Endothelial cell of umbilical vein (primary cell): ENCODE data around the gene ST6GALNAC2. TPM values are rescaled to one million over a fixed set of nuclear protein-coding genes. Genes with fewer than 3 reads are reported as not detected.

Experiments used
- BruUV-seq: library from RNA; stranded (reverse); fragments of 400-500 nt; replicated peaks from 2 replicates; lab custom pipeline; 2021; lab: Mats Ljungman, UMichigan
- CTCF ChIA-PET: fragments of 300-600, 350-600 bp; sonication (Branson Sonifier 250); formaldehyde crosslinking; loops from one replicate; lab custom pipeline; 2021; ENCODE audit warnings: antibody characterized with exemption, inconsistent platforms; lab: Charles Lee
- POLR2A ChIA-PET: fragments of 300-600, 350-600 bp; sonication (Branson Sonifier 250); formaldehyde crosslinking; loops from one replicate; lab custom pipeline; 2021; ENCODE audit warnings: antibody characterized with exemption, inconsistent platforms; lab: Charles Lee
- DNase-seq: peaks from one replicate; pipeline ENCODE4 v3.0.0-alpha.2; 2011; ENCODE audit warnings: low read depth, low spot score
- FAIRE-seq: peaks from 2 replicates; lab custom pipeline; 2011; peaks lifted over from hg19 to GRCh38; lab: Jason Lieb, UNC
- H2AFZ ChIP-seq: 2 replicates; pipeline ENCODE4 v1.6.0; 2012; ENCODE audit warnings: low read depth, low read length, control low read depth, inconsistent platforms
- H3K27ac ChIP-seq: 2 replicates; pipeline ENCODE4 v1.5.1; 2011; ENCODE audit warnings: low read depth, mild to moderate bottlenecking, control low read depth, low read length, moderate library complexity; ENCODE audit not compliant: insufficient read depth
- H3K27me3 ChIP-seq, 2 experiments: 2 replicates each; pipeline versions ENCODE4 v1.6.0 to v1.6.1; 2011; ENCODE audit warnings: low read length in 2 of 2, mixed read lengths in 1 of 2; ENCODE audit not compliant: control insufficient read depth in 2 of 2, insufficient read depth in 2 of 2
- H3K36me3 ChIP-seq, 2 experiments: 2 replicates in 1 of 2; 3 replicates in 1 of 2; pipeline ENCODE4 v1.5.1; 2011; ENCODE audit warnings: low read length in 2 of 2, mild to moderate bottlenecking in 1 of 2, moderate library complexity in 1 of 2; ENCODE audit not compliant: control insufficient read depth in 2 of 2, insufficient read depth in 2 of 2; ENCODE audit errors: extremely low read depth in 1 of 2
- H3K4me1 ChIP-seq: 3 replicates; pipeline ENCODE4 v1.5.1; 2011; ENCODE audit warnings: mild to moderate bottlenecking, low read length; ENCODE audit not compliant: control insufficient read depth, insufficient read depth; ENCODE audit errors: extremely low read depth
- H3K4me2 ChIP-seq: 2 replicates; pipeline ENCODE4 v1.6.1; 2011; ENCODE audit warnings: low read length, control low read depth, mixed read lengths; ENCODE audit not compliant: insufficient read depth
- H3K4me3 ChIP-seq, 3 experiments: fragments of 200-600 bp in 1 of 3; sonication (generic), shearing (Covaris generic) in 1 of 3; replicated peaks in 1 of 3; 2 replicates each; pipeline ENCODE4 v1.5.1; 2011 to 2016; ENCODE audit warnings: control low read depth in 3 of 3, low read length in 3 of 3, mild to moderate bottlenecking in 2 of 3, inconsistent platforms in 1 of 3, low read depth in 1 of 3, moderate library complexity in 1 of 3; ENCODE audit not compliant: insufficient read depth in 1 of 3
- H3K79me2 ChIP-seq: 2 replicates; pipeline ENCODE4 v1.6.0; 2012; ENCODE audit warnings: low read length, inconsistent platforms; ENCODE audit not compliant: control insufficient read depth, insufficient read depth
- H3K9ac ChIP-seq: replicated peaks from 2 replicates; pipeline ENCODE3; 2011; ENCODE audit warnings: low read length, control low read depth; ENCODE audit not compliant: insufficient read depth; ENCODE audit errors: extremely low read depth
- H3K9me1 ChIP-seq: replicated peaks from 3 replicates; pipeline ENCODE4 v1.6.0; 2011; ENCODE audit warnings: mild to moderate bottlenecking, low read length; ENCODE audit not compliant: control insufficient read depth, insufficient read depth; ENCODE audit errors: extremely low read depth
- H3K9me3 ChIP-seq: replicated peaks from 2 replicates; pipeline ENCODE4 v1.5.1; 2012; ENCODE audit warnings: low read length, inconsistent platforms; ENCODE audit not compliant: control insufficient read depth, insufficient read depth
- H4K20me1 ChIP-seq: replicated peaks from 2 replicates; pipeline ENCODE3; 2011; ENCODE audit warnings: mild to moderate bottlenecking, low read length; ENCODE audit not compliant: control insufficient read depth, insufficient read depth; ENCODE audit errors: extremely low read depth
- EZH2 ChIP-seq: IDR thresholded peaks from 2 replicates; pipeline ENCODE4 v1.6.1; 2012; ENCODE audit warnings: borderline replicate concordance, low read depth, mild to moderate bottlenecking, moderate library complexity, low read length, inconsistent platforms; ENCODE audit not compliant: severe bottlenecking
- FOS ChIP-seq: IDR thresholded peaks from 2 replicates; pipeline ENCODE4 v1.6.1; 2011; ENCODE audit warnings: mild to moderate bottlenecking, low read length, moderate library complexity, borderline replicate concordance; ENCODE audit not compliant: insufficient read depth
- GATA2 ChIP-seq: IDR thresholded peaks from 2 replicates; pipeline ENCODE4 v1.7.0; 2011; ENCODE audit warnings: low read depth, mild to moderate bottlenecking, moderate library complexity, mixed read lengths, low read length; ENCODE audit not compliant: insufficient read length, insufficient read depth
- JUN ChIP-seq: IDR thresholded peaks from 2 replicates; pipeline ENCODE4 v1.6.1; 2011; ENCODE audit warnings: borderline replicate concordance, low read depth; ENCODE audit not compliant: insufficient read length, insufficient read depth
- MAX ChIP-seq: IDR thresholded peaks from 2 replicates; pipeline ENCODE4 v1.6.1; 2011; ENCODE audit not compliant: insufficient read depth, insufficient read length
- MYC ChIP-seq: IDR thresholded peaks from one replicate; pipeline ENCODE4 v1.6.1; 2011; ENCODE audit warnings: mild to moderate bottlenecking, low read depth, low read length
- POLR2A ChIP-seq: IDR thresholded peaks from 2 replicates; pipeline ENCODE4 v1.6.1; 2012; ENCODE audit warnings: low read depth, mild to moderate bottlenecking, control low read depth, low read length
- POLR2AphosphoS5 ChIP-seq: IDR thresholded peaks from 2 replicates; pipeline ENCODE4 v1.6.1; 2012; ENCODE audit warnings: low read depth, mild to moderate bottlenecking, control low read depth, low read length, moderate library complexity; ENCODE audit not compliant: insufficient read depth
- dilution Hi-C: fragments of 300-500 bp; cut with MboI; formaldehyde crosslinking; loops from one replicate; pipeline ENCODE4 v1.15.0; 2019; ENCODE audit warnings: low sequenced_read_pairs; ENCODE audit not compliant: extremely low pct_ligation_motif_present
- intact Hi-C: fragments of 100-400 bp; cut with micrococcal nuclease; formaldehyde crosslinking; loops from one replicate; pipeline ENCODE4 v1.10.0; 2022
- polyA plus RNA-seq, 4 experiments: library from polyadenylated mRNA; depleted of rRNA in 3 of 4; stranded (reverse) in 3 of 4; unstranded in 1 of 4; fragments of >200 nt; gene quantifications; 2 replicates each; pipeline versions ENCODE4 v1.2.1 to v1.2.3, GENCODE V29; 2011 to 2012; ENCODE audit warnings: missing spikeins in 1 of 4
- small RNA-seq: library from RNA; depleted of rRNA; stranded (forward); fragments of <200 nt; gene quantifications from one replicate; pipeline ENCODE3, GENCODE V24; 2012; ENCODE audit warnings: low replicate concordance, low read depth; ENCODE audit not compliant: insufficient read depth, insufficient read length
- total RNA-seq: library from RNA; stranded (reverse); gene quantifications from 2 replicates; pipeline ENCODE4 v1.2.3, GENCODE V29; 2021
- TF ChIP-seq, protein P1 (sequence below), 2 donors: IDR thresholded peaks; 1 replicate in 1 of 2; 2 replicates in 1 of 2; pipeline ENCODE4 v1.5.1; 2011; ENCODE audit warnings: low read length in 2 of 2, mild to moderate bottlenecking in 2 of 2, moderate library complexity in 2 of 2, control low read depth in 1 of 2, inconsistent platforms in 1 of 2, low read depth in 1 of 2; ENCODE audit not compliant: insufficient read depth in 1 of 2; ENCODE audit errors: extremely low read depth in 1 of 2

Gene ST6GALNAC2
- total and polyA plus RNA-seq, 2 donors (not counting 3 experiments of a cell fraction or from before 2014, with no cell fraction given) = 0.59 to 1.7 TPM

- TF ChIP-seq, protein P1, sequence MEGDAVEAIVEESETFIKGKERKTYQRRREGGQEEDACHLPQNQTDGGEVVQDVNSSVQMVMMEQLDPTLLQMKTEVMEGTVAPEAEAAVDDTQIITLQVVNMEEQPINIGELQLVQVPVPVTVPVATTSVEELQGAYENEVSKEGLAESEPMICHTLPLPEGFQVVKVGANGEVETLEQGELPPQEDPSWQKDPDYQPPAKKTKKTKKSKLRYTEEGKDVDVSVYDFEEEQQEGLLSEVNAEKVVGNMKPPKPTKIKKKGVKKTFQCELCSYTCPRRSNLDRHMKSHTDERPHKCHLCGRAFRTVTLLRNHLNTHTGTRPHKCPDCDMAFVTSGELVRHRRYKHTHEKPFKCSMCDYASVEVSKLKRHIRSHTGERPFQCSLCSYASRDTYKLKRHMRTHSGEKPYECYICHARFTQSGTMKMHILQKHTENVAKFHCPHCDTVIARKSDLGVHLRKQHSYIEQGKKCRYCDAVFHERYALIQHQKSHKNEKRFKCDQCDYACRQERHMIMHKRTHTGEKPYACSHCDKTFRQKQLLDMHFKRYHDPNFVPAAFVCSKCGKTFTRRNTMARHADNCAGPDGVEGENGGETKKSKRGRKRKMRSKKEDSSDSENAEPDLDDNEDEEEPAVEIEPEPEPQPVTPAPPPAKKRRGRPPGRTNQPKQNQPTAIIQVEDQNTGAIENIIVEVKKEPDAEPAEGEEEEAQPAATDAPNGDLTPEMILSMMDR (IDR thresholded peaks at IDR 0.05; ENCODE audit: extremely low read depth in 1 of 2, insufficient read depth in 1 of 2, low read depth in 1 of 2, low read length in 2 of 2) = no peak
- TF ChIP-seq MYC (no peak), MAX (no peak), POLR2AphosphoS5 (no peak), POLR2A (no peak), EZH2 (no peak), JUN (no peak), FOS (no peak), GATA2 (no peak)
- no peaks in the 10 kb centered on the region for H4K20me1 ChIP-seq
- dilution Hi-C loops = no loop called here
- intact Hi-C loops = no loop called here
- H3K36me3 ChIP-seq = no peaks in the 10 kb centered on the region
- DNase-seq (no peak), FAIRE-seq (no peak)
- H2AFZ ChIP-seq = no peak overlapping the region
- no peak overlapping the region for H3K4me2 ChIP-seq
- CTCF ChIA-PET = interaction anchor here (0.6 to 1.6 kb wide), 5 partner anchors 11 to 423 kb away, joined by 3 to 6 read pairs (median 3); no protein-coding TSS in a partner anchor
- H3K9me1 ChIP-seq = no peaks in the 10 kb centered on the region
- H3K79me2 ChIP-seq = no peaks in the 10 kb centered on the region
- BruUV-seq = no TSS peak
- POLR2A ChIA-PET = no interaction called here
- H3K27ac ChIP-seq = no peak overlapping the region
- no peaks in the 10 kb centered on the region for H3K27me3 ChIP-seq
- no peak overlapping the region for H3K9ac ChIP-seq
- H3K4me1 ChIP-seq = no peaks in the 10 kb centered on the region
- H3K4me3 ChIP-seq = no peak overlapping the region
- H3K9me3 ChIP-seq = no peaks in the 10 kb centered on the region
These were observed 68.0 kb downstream of the ST6GALNAC2 start for GRCh38 chr17:76517638-76518038.

Small RNA genes within 50 kb of the gene (small RNA-seq; reads per million reads assigned to genes)
- gene AC015802.2 = not detected
- gene SNORD1A = not detected
- gene SNORD1B = 1,919 reads per million, percentile 100 among the genes with 10 or more reads in this experiment

Other genes starting within 250 kb of the ST6GALNAC2 start
- 79.1 and 90.2 TPM in 2 replicates for gene PRPSAP1, start 231.9 kb downstream of the ST6GALNAC2 start, total RNA-seq
- gene PRPSAP1, start 231.9 kb downstream of the ST6GALNAC2 start, polyA plus RNA-seq = 106 and 123 TPM in 2 replicates
- 70.7 and 85.6 TPM in 2 replicates for gene SPHK1, start 201.3 kb downstream of the ST6GALNAC2 start, total RNA-seq
- 97.4 and 97.8 TPM in 2 replicates for gene SPHK1, start 201.3 kb downstream of the ST6GALNAC2 start, polyA plus RNA-seq
- 32.8 and 34.1 TPM in 2 replicates for gene UBE2O, start 132.7 kb downstream of the ST6GALNAC2 start, total RNA-seq
- 12.1 and 13.9 TPM in 2 replicates for gene UBE2O, start 132.7 kb downstream of the ST6GALNAC2 start, polyA plus RNA-seq
- gene AANAT, start 118.3 kb downstream of the ST6GALNAC2 start, total RNA-seq = not detected in 2 replicates
- gene AANAT, start 118.3 kb downstream of the ST6GALNAC2 start, polyA plus RNA-seq = not detected in 2 replicates
- gene RHBDF2, start 84.4 kb downstream of the ST6GALNAC2 start, total RNA-seq = 38.5 and 42.6 TPM in 2 replicates
- 25.5 and 35.0 TPM in 2 replicates for gene RHBDF2, start 84.4 kb downstream of the ST6GALNAC2 start, polyA plus RNA-seq
- 0.42 and 0.91 TPM in 2 replicates for gene CYGB, start 48.2 kb downstream of the ST6GALNAC2 start, total RNA-seq
- 0.22 and 0.51 TPM in 2 replicates for gene CYGB, start 48.2 kb downstream of the ST6GALNAC2 start, polyA plus RNA-seq
- gene PRCD, start 45.8 kb downstream of the ST6GALNAC2 start, total RNA-seq = not detected in 2 replicates
- not detected in 2 replicates for gene PRCD, start 45.8 kb downstream of the ST6GALNAC2 start, polyA plus RNA-seq
- gene ST6GALNAC1, start 57.9 kb upstream of the ST6GALNAC2 start, total RNA-seq = 0.55 TPM in 1 of 2 replicates, not detected in the other
- 0.19 and 0.25 TPM in 2 replicates for gene ST6GALNAC1, start 57.9 kb upstream of the ST6GALNAC2 start, polyA plus RNA-seq
- 85.5 and 95.8 TPM in 2 replicates for gene MXRA7, start 125.1 kb upstream of the ST6GALNAC2 start, total RNA-seq
- gene MXRA7, start 125.1 kb upstream of the ST6GALNAC2 start, polyA plus RNA-seq = 42.0 and 49.5 TPM in 2 replicates
- gene JMJD6, start 140.7 kb upstream of the ST6GALNAC2 start, total RNA-seq = 36.6 and 41.6 TPM in 2 replicates
- gene JMJD6, start 140.7 kb upstream of the ST6GALNAC2 start, polyA plus RNA-seq = 18.4 and 19.8 TPM in 2 replicates
- gene METTL23, start 141.0 kb upstream of the ST6GALNAC2 start, total RNA-seq = 19.5 and 20.0 TPM in 2 replicates
- 28.9 and 33.4 TPM in 2 replicates for gene METTL23, start 141.0 kb upstream of the ST6GALNAC2 start, polyA plus RNA-seq
- 303 and 307 TPM in 2 replicates for gene SRSF2, start 151.5 kb upstream of the ST6GALNAC2 start, total RNA-seq
- 283 and 380 TPM in 2 replicates for gene SRSF2, start 151.5 kb upstream of the ST6GALNAC2 start, polyA plus RNA-seq
- 27.1 and 35.2 TPM in 2 replicates for gene MFSD11, start 152.3 kb upstream of the ST6GALNAC2 start, total RNA-seq
- gene MFSD11, start 152.3 kb upstream of the ST6GALNAC2 start, polyA plus RNA-seq = 23.5 and 24.7 TPM in 2 replicates